ENCODE data around the gene ESYT1. TPM values are rescaled to one million over a fixed set of nuclear protein-coding genes. Genes with fewer than 3 reads are reported as not detected.

The ESYT1 gene
- total and polyA plus RNA-seq, 2 donors (not counting 3 experiments of a cell fraction or from before 2014, with no cell fraction given): 161 to 234 TPM

DNA sequence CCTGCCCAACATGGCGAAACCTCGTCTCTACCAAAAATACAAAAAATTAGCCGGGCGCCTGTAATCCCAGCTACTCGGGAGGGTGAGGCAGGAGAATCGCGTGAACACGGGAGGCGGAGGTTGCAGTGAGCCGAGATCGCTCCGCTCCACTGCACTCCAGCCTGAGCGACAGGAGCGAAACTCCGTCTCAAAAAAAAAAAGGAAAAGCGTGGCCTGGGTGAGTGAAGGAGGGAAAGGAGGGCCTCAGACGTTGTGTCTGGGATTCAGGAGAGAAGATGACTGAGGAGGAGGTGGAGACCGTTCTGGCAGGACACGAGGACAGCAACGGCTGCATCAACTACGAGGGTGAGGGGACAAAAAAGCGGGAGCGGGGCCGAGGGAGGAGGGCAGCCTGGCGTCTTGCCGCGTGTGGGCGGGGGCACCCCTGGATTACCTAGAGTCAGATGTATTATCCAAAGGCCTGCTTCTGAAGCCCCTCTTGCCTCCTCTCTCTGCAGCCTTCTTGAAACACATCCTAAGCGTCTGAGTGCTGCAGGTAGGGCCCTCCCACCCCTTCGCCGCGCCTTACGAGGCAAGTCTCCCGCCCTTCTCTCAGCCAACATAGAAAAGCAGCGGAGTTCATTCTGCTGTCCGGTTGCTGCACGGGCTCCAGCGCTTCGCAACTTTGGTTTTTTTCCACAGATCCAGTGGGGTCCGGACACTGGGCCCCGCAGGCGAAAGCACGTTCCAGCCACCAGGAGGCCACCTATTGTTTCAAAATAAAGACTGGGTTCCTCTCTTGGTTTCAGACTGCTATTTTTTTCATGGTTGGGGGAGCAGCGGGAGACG lies 29.3 kb downstream of the ESYT1 start:
- ChIA-PET POLR2A (interaction anchor here (0.6 to 2.2 kb wide), 5 partner anchors 14 to 160 kb away, joined by 3 to 38 read pairs (median 8); partner anchors contain the start of genes ESYT1, SUOX and ZC3H10), CTCF (interaction anchor here (1.0 to 2.1 kb wide), 3 partner anchors 13 to 32 kb away, joined by 3 to 14 read pairs (median 4); partner anchors contain the start of genes ESYT1 and SMARCC2)
- H3K9me1 ChIP-seq (replicated peaks; ENCODE audit: control insufficient read depth, extremely low read depth, insufficient read depth, low read length): no peaks in the 10 kb centered on the region
- peak overlapping the region; percentile 44 for H3K9ac ChIP-seq (replicated peaks; ENCODE audit: extremely low read depth, insufficient read depth, low read length)
- no peaks in the 10 kb centered on the region for H3K27me3 ChIP-seq (ENCODE audit: control insufficient read depth in 2 of 2, insufficient read depth in 2 of 2, low read length in 2 of 2)
- H3K27ac ChIP-seq (ENCODE audit: insufficient read depth, low read depth, low read length): peak overlapping the region; percentile 37
- DNase-seq (ENCODE audit: low read depth, low spot score): peak; percentile 90
- H3K4me2 ChIP-seq (ENCODE audit: insufficient read depth, low read length): peak overlapping the region; percentile 54
- peaks cover 32% of the 10 kb centered on the region for H3K4me1 ChIP-seq (ENCODE audit: control insufficient read depth, extremely low read depth, insufficient read depth, low read length)
- H3K36me3 ChIP-seq (ENCODE audit: control insufficient read depth in 2 of 2, extremely low read depth in 1 of 2, insufficient read depth in 2 of 2, low read length in 2 of 2): peaks cover 18 to 26% of the 10 kb centered on the region in 2 experiments
- peak overlapping the region in 2 of 3 experiments; percentile 17 to 78 for H3K4me3 ChIP-seq (replicated peaks in 1 of 3; ENCODE audit: insufficient read depth in 1 of 3, low read depth in 1 of 3, low read length in 3 of 3)
- no TSS peak for BruUV-seq (replicated peaks)
- TF ChIP-seq POLR2A (IDR thresholded peaks at IDR 0.05; ENCODE audit: low read depth, low read length) (peak; percentile 71), JUN (IDR thresholded peaks at IDR 0.05; ENCODE audit: borderline replicate concordance, insufficient read depth, insufficient read length, low read depth) (no peak), MYC (IDR thresholded peaks at IDR 0.05; ENCODE audit: low read depth, low read length) (no peak), FOS (IDR thresholded peaks at IDR 0.05; ENCODE audit: borderline replicate concordance, insufficient read depth, low read length) (no peak), GATA2 (IDR thresholded peaks at IDR 0.05; ENCODE audit: insufficient read depth, insufficient read length, low read depth, low read length) (no peak), EZH2 (IDR thresholded peaks at IDR 0.05; ENCODE audit: borderline replicate concordance, low read depth, low read length, severe bottlenecking) (no peak), POLR2AphosphoS5 (IDR thresholded peaks at IDR 0.05; ENCODE audit: insufficient read depth, low read depth, low read length) (peak; percentile 57)
- TF ChIP-seq, protein P1, sequence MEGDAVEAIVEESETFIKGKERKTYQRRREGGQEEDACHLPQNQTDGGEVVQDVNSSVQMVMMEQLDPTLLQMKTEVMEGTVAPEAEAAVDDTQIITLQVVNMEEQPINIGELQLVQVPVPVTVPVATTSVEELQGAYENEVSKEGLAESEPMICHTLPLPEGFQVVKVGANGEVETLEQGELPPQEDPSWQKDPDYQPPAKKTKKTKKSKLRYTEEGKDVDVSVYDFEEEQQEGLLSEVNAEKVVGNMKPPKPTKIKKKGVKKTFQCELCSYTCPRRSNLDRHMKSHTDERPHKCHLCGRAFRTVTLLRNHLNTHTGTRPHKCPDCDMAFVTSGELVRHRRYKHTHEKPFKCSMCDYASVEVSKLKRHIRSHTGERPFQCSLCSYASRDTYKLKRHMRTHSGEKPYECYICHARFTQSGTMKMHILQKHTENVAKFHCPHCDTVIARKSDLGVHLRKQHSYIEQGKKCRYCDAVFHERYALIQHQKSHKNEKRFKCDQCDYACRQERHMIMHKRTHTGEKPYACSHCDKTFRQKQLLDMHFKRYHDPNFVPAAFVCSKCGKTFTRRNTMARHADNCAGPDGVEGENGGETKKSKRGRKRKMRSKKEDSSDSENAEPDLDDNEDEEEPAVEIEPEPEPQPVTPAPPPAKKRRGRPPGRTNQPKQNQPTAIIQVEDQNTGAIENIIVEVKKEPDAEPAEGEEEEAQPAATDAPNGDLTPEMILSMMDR (IDR thresholded peaks at IDR 0.05; ENCODE audit: extremely low read depth in 1 of 2, insufficient read depth in 1 of 2, low read depth in 1 of 2, low read length in 2 of 2): peak; percentile 64 to 74
- TF ChIP-seq, protein P2, sequence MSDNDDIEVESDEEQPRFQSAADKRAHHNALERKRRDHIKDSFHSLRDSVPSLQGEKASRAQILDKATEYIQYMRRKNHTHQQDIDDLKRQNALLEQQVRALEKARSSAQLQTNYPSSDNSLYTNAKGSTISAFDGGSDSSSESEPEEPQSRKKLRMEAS (IDR thresholded peaks at IDR 0.05; ENCODE audit: insufficient read depth, insufficient read length): no peak
- H3K79me2 ChIP-seq (ENCODE audit: control insufficient read depth, insufficient read depth, low read length): peaks cover 37% of the 10 kb centered on the region
- H3K9me3 ChIP-seq (replicated peaks; ENCODE audit: control insufficient read depth, insufficient read depth, low read length): no peaks in the 10 kb centered on the region
- FAIRE-seq: no peak
- H2AFZ ChIP-seq (ENCODE audit: low read depth, low read length): peak overlapping the region; percentile 18
- intact Hi-C loops (cut with micrococcal nuclease) (loop anchor here (1.0 kb wide), 2 partner anchors 13 to 32 kb away; partner anchors contain the start of gene SMARCC2), dilution Hi-C loops (cut with MboI; ENCODE audit: extremely low pct_ligation_motif_present, low sequenced_read_pairs) (no loop called here)
- H4K20me1 ChIP-seq (replicated peaks; ENCODE audit: control insufficient read depth, extremely low read depth, insufficient read depth, low read length): no peaks in the 10 kb centered on the region
